ENCODE data around the gene TM4SF1. TPM values are rescaled to one million over a fixed set of nuclear protein-coding genes. Genes with fewer than 3 reads are reported as not detected.
A peak's percentile ranks its signal among the peaks of the same experiment; 100 is the strongest.

Gene TM4SF1
- total RNA-seq, 1 donor from 2014 or later, result not detected

GRCh38 chr3:149321136-149321535 lies 56.3 kb downstream of the TM4SF1 start:
- peaks cover 14% of the 10 kb centered on the region for H3K9me3 Mint-ChIP-seq
- DNase-seq (ENCODE audit: low spot score), result no peak

GRCh38 chr3:149319750-149320149 lies 57.7 kb downstream of the TM4SF1 start:
- no peak overlapping the region for H3K27ac ChIP-seq
- no peak overlapping the region for H3K4me2 ChIP-seq
- H3K27ac Mint-ChIP-seq, result peak overlapping the region; percentile 90
- no peak overlapping the region for H3K9ac ChIP-seq
- no peaks in the 10 kb centered on the region for H3K27me3 ChIP-seq
- H3K36me3 ChIP-seq, result no peaks in the 10 kb centered on the region
- peaks cover 14% of the 10 kb centered on the region for H3K9me3 Mint-ChIP-seq
- H2AFZ ChIP-seq (replicated peaks), result no peak overlapping the region
- no peak for DNase-seq (ENCODE audit: low spot score)
- no peak for TF ChIP-seq CTCF (IDR thresholded peaks at IDR 0.05)
- no peak for TF ChIP-seq EZH2 (IDR thresholded peaks at IDR 0.05)
- TF ChIP-seq EZH2phosphoT487 (IDR thresholded peaks at IDR 0.05), result no peak
- H3K9me3 ChIP-seq (ENCODE audit: low read depth), result no peaks in the 10 kb centered on the region
- H3K4me1 Mint-ChIP-seq, result peaks cover 32% of the 10 kb centered on the region
- no peaks in the 10 kb centered on the region for H4K20me1 ChIP-seq (ENCODE audit: low read depth)
- H3K4me3 Mint-ChIP-seq, result no peak overlapping the region
- no peaks in the 10 kb centered on the region for H3K79me2 ChIP-seq (ENCODE audit: low read depth)
- H3K27me3 Mint-ChIP-seq (ENCODE audit: insufficient read depth, low read depth), result peaks cover 2% of the 10 kb centered on the region
- H3F3A ChIP-seq (ENCODE audit: low read depth), result no peaks in the 10 kb centered on the region
- H3K4me1 ChIP-seq, result no peaks in the 10 kb centered on the region
- H3K36me3 Mint-ChIP-seq, result peaks cover 2% of the 10 kb centered on the region
- no peak overlapping the region for H3K4me3 ChIP-seq

More at GRCh38 chr3:149321136-149321535, 56.3 kb downstream of the TM4SF1 start:
- no peaks in the 10 kb centered on the region for H3K4me1 ChIP-seq
- no peaks in the 10 kb centered on the region for H4K20me1 ChIP-seq (ENCODE audit: low read depth)
- H3K9ac ChIP-seq, result no peak overlapping the region
- peaks cover 2% of the 10 kb centered on the region for H3K27me3 Mint-ChIP-seq (ENCODE audit: insufficient read depth, low read depth)
- H3K4me3 ChIP-seq, result no peak overlapping the region
- no peak overlapping the region for H3K4me2 ChIP-seq
- no peaks in the 10 kb centered on the region for H3K79me2 ChIP-seq (ENCODE audit: low read depth)
- H3K36me3 Mint-ChIP-seq, result peaks cover 2% of the 10 kb centered on the region
- no peaks in the 10 kb centered on the region for H3F3A ChIP-seq (ENCODE audit: low read depth)
- H3K9me3 ChIP-seq (ENCODE audit: low read depth), result no peaks in the 10 kb centered on the region
- H3K4me3 Mint-ChIP-seq, result no peak overlapping the region
- H2AFZ ChIP-seq (replicated peaks), result no peak overlapping the region
- no peak overlapping the region for H3K27ac Mint-ChIP-seq
- TF ChIP-seq CTCF (IDR thresholded peaks at IDR 0.05), result no peak
- TF ChIP-seq EZH2 (IDR thresholded peaks at IDR 0.05), result no peak
- no peak for TF ChIP-seq EZH2phosphoT487 (IDR thresholded peaks at IDR 0.05)
- no peaks in the 10 kb centered on the region for H3K36me3 ChIP-seq
- H3K27me3 ChIP-seq, result no peaks in the 10 kb centered on the region
- peaks cover 20% of the 10 kb centered on the region for H3K4me1 Mint-ChIP-seq
- no peak overlapping the region for H3K27ac ChIP-seq

Other genes starting within 250 kb of the TM4SF1 start
- 24.4 and 32.3 TPM in 2 replicates for gene HPS3, start 248.0 kb downstream of the TM4SF1 start, total RNA-seq (ENCODE audit: low replicate concordance)
- 0.90 TPM in 1 of 2 replicates, not detected in the other for gene CP, start 155.8 kb downstream of the TM4SF1 start, total RNA-seq (ENCODE audit: low replicate concordance)
- not detected in 2 replicates for gene TM4SF18, start 44.0 kb downstream of the TM4SF1 start, total RNA-seq (ENCODE audit: low replicate concordance)
- gene TM4SF4, start 97.0 kb upstream of the TM4SF1 start, total RNA-seq (ENCODE audit: low replicate concordance), result 0.15 TPM in 1 of 2 replicates, not detected in the other